GM23248 (cell line): ENCODE data around the gene OR2W3.

Experiments used
- EZH2 ChIP-seq: fragments of 200-600 bp; sonication (generic); IDR thresholded peaks from 2 replicates; pipeline ENCODE4 v1.6.1; 2018; ENCODE audit warnings: antibody characterized with exemption, mild to moderate bottlenecking; ENCODE audit not compliant: insufficient read depth, poor library complexity, severe bottlenecking
- EZH2phosphoT487 ChIP-seq: fragments of 200-600 bp; sonication (generic); IDR thresholded peaks from 2 replicates; pipeline ENCODE4 v1.6.1; 2018; ENCODE audit warnings: antibody characterized with exemption, moderate library complexity, mild to moderate bottlenecking, low read depth; ENCODE audit not compliant: insufficient read depth

DNA sequence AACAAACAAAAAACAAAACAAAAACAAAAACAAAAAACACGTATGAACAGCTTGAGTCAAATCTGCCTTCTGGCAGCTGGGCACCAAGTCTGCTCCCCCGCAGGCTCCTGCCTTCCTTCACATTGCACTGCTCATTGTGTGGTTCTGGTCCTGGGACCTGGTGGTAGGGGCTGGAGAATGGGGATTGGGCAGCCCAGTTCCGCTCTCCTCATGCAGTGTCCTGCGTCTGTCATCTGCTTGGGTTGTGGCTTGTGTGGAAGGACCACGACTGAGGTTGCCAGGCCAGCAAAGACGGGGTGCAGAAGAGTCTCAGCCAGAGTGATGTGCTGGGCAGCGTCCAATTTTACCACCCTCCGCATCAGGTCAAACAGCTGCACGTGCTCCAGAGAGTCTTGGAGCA lies 40.4 kb downstream of the OR2W3 start:
- TF ChIP-seq EZH2 (no peak), EZH2phosphoT487 (no peak)
